LNCaP clone FGC (cell line): ENCODE measurements around the gene THEM4.

Source experiments
- DNase-seq: peaks from one replicate; pipeline ENCODE4 v3.0.0-alpha.2; 2011; ENCODE audit warnings: low read depth
- H3K4me3 ChIP-seq: 2 replicates; pipeline ENCODE4 v1.5.1; 2011; ENCODE audit warnings: mild to moderate bottlenecking, low read depth, low read length, control low read depth
- CTCF ChIP-seq: IDR thresholded peaks from 2 replicates; pipeline ENCODE4 v1.5.1; 2012; ENCODE audit warnings: mild to moderate bottlenecking; ENCODE audit not compliant: control insufficient read depth, insufficient read depth; ENCODE audit errors: extremely low read depth

Gene THEM4

GRCh38 chr1:151942882-151943281, 33.6 kb upstream of the THEM4 start:
- TF ChIP-seq CTCF: no peak
- no peak overlapping the region for H3K4me3 ChIP-seq
- DNase-seq: no peak

DNA sequence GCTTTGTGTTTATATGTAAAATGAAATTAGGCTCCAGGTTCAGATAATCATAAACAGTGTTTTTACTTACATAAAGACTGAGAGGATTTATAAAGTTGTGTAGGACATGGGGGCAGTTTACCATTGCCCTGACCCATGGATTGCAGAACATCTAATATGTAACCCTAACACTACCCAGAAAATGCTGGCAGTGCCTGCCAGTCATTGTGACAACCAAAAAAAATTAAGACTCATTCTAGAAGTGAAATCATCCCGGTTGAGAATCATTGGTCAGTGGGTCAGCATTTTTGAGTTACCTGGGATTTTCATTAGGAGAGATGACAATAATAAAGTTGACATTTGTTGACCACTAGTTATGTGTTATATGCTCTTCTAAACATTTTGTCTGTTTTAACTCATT, 31.2 kb upstream of the THEM4 start:
- no peak for TF ChIP-seq CTCF
- no peak for DNase-seq
- no peak overlapping the region for H3K4me3 ChIP-seq

GRCh38 chr1:151939779-151940178, 30.5 kb upstream of the THEM4 start:
- DNase-seq: no peak
- H3K4me3 ChIP-seq: no peak overlapping the region
- no peak for TF ChIP-seq CTCF

DNA sequence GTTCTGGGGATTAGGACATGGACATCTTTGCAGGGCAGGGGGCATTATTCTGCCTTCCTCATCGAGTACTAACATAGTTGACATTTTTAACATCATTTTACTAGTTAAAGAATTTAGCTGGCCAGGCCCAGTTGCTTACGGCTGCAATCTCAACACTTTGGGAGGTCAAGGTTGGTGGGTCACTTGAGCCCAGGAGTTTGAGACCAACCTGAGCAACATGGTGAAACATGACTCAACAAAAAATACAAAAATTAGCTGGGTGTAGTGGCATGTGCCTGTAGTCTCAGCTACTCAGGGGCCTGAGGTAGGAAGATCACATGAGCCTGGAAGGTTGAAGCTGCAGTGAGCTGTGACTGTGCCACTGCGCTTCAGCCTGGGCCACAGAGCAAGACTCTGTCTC, 29.8 kb upstream of the THEM4 start:
- no peak overlapping the region for H3K4me3 ChIP-seq
- TF ChIP-seq CTCF: no peak
- DNase-seq: no peak

- H3K4me3 ChIP-seq: no peak overlapping the region
- no peak for DNase-seq
Measured at GRCh38 chr1:151936653-151937052, 27.3 kb upstream of the THEM4 start.

DNA sequence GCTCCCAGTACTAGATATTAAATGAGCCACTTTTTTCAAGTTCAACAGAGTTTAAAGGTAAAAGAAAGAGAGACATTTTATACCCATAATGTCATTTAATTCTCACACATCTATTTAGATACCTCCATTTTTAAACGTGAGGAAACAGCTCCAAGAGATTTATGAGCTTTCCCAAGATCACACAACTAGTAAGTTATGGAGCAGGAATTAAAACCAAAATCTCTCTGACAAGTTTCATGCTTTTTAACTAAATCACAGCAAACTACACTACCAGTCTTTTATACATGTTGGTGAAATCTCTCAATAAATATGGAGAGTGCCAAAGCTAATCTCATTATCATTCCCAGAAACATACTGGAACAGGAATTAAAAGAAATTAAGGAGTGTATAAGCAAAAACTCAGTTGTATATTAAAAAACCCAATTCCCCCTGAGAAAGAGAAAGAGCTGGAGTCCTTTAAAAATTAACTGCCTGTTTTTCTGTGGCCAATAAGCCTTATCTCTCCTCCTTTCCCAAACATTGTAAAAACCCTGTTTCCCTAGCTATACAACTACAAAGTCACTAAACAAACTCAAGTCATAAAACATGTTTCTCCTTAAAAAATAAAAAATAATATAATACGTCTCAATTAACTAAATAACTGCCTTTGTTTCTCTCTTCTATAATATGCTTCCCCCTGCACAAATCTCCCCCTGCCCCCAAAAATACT, 26.7 kb upstream of the THEM4 start:
- DNase-seq: peak; percentile 28
- TF ChIP-seq CTCF: no peak
- no peak overlapping the region for H3K4me3 ChIP-seq

More at GRCh38 chr1:151936653-151937052, 27.3 kb upstream of the THEM4 start:
- TF ChIP-seq CTCF: no peak

DNA sequence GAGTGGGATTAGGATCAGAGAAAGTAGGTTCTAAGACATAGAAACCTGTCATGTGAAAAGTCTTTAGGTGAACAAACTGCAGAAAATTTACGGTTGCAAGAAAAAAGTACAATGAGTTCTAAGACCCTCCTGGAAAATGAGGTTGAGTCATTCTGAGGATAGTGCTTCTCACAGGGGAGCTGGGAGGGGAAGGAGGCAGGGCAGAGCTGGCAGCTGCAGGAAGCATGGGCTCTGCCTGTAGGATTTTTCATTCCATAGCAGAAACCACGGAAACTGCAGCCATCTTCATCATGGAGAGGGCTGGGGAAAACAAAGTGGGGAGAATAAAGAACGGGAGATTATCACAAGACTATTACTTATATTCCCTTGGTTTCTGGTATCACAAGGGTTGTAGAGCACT, 25.8 kb upstream of the THEM4 start:
- DNase-seq: no peak
- H3K4me3 ChIP-seq: no peak overlapping the region
- TF ChIP-seq CTCF: no peak
